Small intestine (tissue), 7 donors: ENCODE data around the gene PCBP1. TPM values are rescaled to one million over a fixed set of nuclear protein-coding genes. Genes with fewer than 3 reads are reported as not detected.
"Not testable (repeated sequence)": the region's sequence is repeated elsewhere in the genome, so short reads cannot be mapped to it uniquely, and the experiment has no call there.

Experiments
- DNase-seq, 2 donors: peaks; one replicate each; pipeline versions ENCODE4 v3.0.0 to v3.0.0-alpha.2; 2013
- FAIRE-seq: peaks from 2 replicates; lab custom pipeline; 2012; peaks lifted over from hg19 to GRCh38; lab: Jason Lieb, UNC
- H3K27ac ChIP-seq, 3 donors: one replicate each; pipeline ENCODE4 v1.5.1; 2013; ENCODE audit warnings: low read length in 2 of 3, mild to moderate bottlenecking in 2 of 3, control low read depth in 1 of 3, inconsistent platforms in 1 of 3, low read depth in 1 of 3, moderate library complexity in 1 of 3
- H3K27me3 ChIP-seq, 3 donors: one replicate each; pipeline ENCODE4 v1.6.1; 2013; ENCODE audit warnings: low read length in 3 of 3, inconsistent platforms in 1 of 3; ENCODE audit not compliant: control insufficient read depth in 3 of 3, insufficient read depth in 3 of 3
- H3K36me3 ChIP-seq, 3 donors: one replicate each; pipeline ENCODE4 v1.6.1; 2013; ENCODE audit warnings: low read length in 3 of 3, inconsistent platforms in 1 of 3, low read depth in 1 of 3, mild to moderate bottlenecking in 1 of 3, moderate library complexity in 1 of 3; ENCODE audit not compliant: control insufficient read depth in 3 of 3, insufficient read depth in 2 of 3
- H3K4me1 ChIP-seq, 3 donors: one replicate each; pipeline ENCODE4 v1.6.1; 2013; ENCODE audit warnings: low read length in 2 of 3, inconsistent platforms in 1 of 3, low read depth in 1 of 3, mild to moderate bottlenecking in 1 of 3, moderate library complexity in 1 of 3; ENCODE audit not compliant: control insufficient read depth in 3 of 3, insufficient read depth in 2 of 3
- H3K4me3 ChIP-seq, 3 donors: one replicate each; pipeline ENCODE4 v1.5.1; 2013; ENCODE audit warnings: low read length in 3 of 3, control low read depth in 1 of 3, inconsistent platforms in 1 of 3, low read depth in 1 of 3, mild to moderate bottlenecking in 1 of 3, moderate library complexity in 1 of 3
- H3K9me3 ChIP-seq, 2 donors: one replicate each; pipeline ENCODE4 v1.6.1; 2013; ENCODE audit warnings: low read depth in 1 of 2, low read length in 1 of 2; ENCODE audit not compliant: control insufficient read depth in 2 of 2, insufficient read depth in 1 of 2
- WGBS, 3 donors: extraction: QIAGEN DNeasy Blood & Tissue Kit; methylation state at CpG; one replicate each; pipeline ENCODE4 v1.1.7; 2013; 5-methylcytosine and 5-hydroxymethylcytosine counted together
- polyA plus RNA-seq, 4 donors: library from polyadenylated mRNA; stranded (reverse) in 3 of 4; unstranded in 1 of 4; fragments of 200-250 nt in 3 of 4; fragments of 120-200 nt in 1 of 4; gene quantifications; one replicate each; pipeline versions ENCODE4 v1.2.1 to v1.2.3, GENCODE V29; 2013
- donor health status: healthy with polysubstance abuse.
- donor health status: control.
- donor health status: control.
- donor health status: Bipolar disorder and iron deficiency.
- donor health status: healthy.

Gene PCBP1
- polyA plus RNA-seq, 4 donors, result 247 to 311 (median 295) TPM

DNA sequence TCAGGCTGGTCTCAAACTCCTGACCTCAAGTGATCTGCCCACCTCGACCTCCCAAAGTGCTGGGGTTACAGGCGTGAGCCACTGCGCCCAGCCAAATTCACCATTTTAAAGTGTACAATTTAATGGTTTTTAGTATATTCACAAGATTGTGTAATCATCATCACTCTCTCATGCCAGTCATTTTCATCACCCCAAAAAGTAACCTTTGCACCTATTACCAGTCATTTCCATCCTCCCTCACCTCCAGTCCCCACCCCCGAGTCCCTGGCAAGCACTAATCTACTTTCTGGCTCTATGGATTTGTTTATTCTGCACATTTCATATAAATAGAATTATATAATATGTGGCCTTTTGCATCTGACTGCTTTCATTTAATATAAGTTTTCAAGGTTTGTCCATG is 10.8 kb downstream of the PCBP1 start:
- FAIRE-seq (no peak), DNase-seq (no peak)
- peaks cover 0 to 9% (median 2%) of the 10 kb centered on the region in 3 donors for H3K36me3 ChIP-seq
- H3K9me3 ChIP-seq, result no peaks in the 10 kb centered on the region
- whole genome bisulfite sequencing, 3 donors, result 61 to 77% (median 67%) methylated on average over 4 of the region's 4 CpGs
- no peak overlapping the region for H3K27ac ChIP-seq
- no peaks in the 10 kb centered on the region for H3K27me3 ChIP-seq
- H3K4me3 ChIP-seq, result no peak overlapping the region
- peaks cover 0 to 6% (median 0%) of the 10 kb centered on the region in 3 donors for H3K4me1 ChIP-seq

DNA sequence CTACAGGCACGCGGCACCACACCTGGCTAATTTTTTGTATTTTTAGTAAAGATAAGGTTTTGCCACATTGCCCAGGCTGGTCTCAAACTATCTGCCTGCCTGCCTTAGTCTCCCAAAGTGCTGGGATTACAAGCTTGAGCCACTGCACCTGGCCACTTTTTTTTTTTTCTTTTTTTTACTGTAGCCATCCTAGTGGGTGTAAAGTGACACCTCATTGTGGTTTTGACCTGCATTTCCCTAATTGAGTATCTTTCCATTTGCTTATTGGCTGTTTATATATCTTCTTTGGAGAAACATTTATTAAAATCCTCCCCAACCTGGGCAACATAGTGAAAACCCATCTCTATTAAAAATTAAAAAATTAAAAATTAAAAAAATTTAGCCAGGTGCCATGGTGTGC is 12.0 kb downstream of the PCBP1 start:
- WGBS, 3 donors, result 93 to 98% (median 93%) methylated on average over 2 of the region's 2 CpGs
- Histone ChIP-seq H3K36me3 (peaks cover 0 to 6% (median 2%) of the 10 kb centered on the region in 3 donors), H3K27ac (no peak overlapping the region), H3K9me3 (no peaks in the 10 kb centered on the region), H3K27me3 (no peaks in the 10 kb centered on the region), H3K4me3 (no peak overlapping the region), H3K4me1 (peaks cover 0 to 9% (median 6%) of the 10 kb centered on the region in 3 donors)
- FAIRE-seq (no peak), DNase-seq (no peak)

DNA sequence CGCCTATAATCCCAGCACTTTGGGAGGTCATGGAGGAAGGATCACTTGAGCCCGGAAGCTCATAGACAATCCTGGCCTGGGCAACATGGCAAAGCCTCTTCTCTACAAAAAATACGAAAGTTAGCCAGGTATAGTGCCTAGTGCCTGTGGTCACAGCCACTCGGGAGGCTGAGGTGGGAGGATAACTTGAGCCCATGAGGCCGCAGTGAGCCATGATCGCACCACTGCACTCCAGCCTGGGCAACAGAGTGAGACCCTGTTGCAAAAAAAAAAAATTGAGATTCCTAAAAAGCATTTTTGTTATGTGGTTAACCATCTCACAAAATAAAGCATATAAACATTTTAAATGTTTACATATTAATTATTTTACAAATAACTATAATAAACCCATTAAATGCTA is 13.9 kb downstream of the PCBP1 start:
- DNase-seq (no peak), FAIRE-seq (no peak)
- no peaks in the 10 kb centered on the region for H3K36me3 ChIP-seq
- H3K4me3 ChIP-seq, result no peak overlapping the region
- H3K9me3 ChIP-seq, result no peaks in the 10 kb centered on the region
- H3K27ac ChIP-seq, result no peak overlapping the region
- 95% methylated on average over 6 of the region's 6 CpGs for WGBS, 3 donors
- H3K27me3 ChIP-seq, result no peaks in the 10 kb centered on the region
- peaks cover 0 to 10% (median 0%) of the 10 kb centered on the region in 3 donors for H3K4me1 ChIP-seq

DNA sequence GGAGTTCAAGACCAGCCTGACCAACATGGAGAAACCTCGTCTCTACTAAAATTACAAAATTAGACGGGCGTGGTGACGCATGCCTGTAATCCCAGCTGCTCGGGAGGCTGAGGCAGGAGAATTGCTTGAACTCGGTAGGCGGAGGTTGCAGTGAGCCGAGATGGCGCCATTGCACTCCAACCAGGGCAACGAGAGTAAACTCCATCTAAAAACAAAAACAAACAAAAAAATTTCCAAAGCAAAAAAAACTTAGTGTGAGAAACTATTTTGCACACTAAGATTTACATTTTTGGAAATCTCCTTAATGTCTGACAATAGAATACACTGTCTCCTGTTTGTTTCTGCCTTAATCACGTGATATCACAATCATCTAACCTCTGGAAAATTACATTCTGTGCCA is 14.4 kb downstream of the PCBP1 start:
- not testable (repeated sequence) for H3K4me3 ChIP-seq, FAIRE-seq, H3K36me3 ChIP-seq, H3K27ac ChIP-seq, DNase-seq, H3K4me1 ChIP-seq, H3K27me3 ChIP-seq, H3K9me3 ChIP-seq
- 90 to 94% (median 91%) methylated on average over 11 of the region's 11 CpGs for WGBS, 3 donors

DNA sequence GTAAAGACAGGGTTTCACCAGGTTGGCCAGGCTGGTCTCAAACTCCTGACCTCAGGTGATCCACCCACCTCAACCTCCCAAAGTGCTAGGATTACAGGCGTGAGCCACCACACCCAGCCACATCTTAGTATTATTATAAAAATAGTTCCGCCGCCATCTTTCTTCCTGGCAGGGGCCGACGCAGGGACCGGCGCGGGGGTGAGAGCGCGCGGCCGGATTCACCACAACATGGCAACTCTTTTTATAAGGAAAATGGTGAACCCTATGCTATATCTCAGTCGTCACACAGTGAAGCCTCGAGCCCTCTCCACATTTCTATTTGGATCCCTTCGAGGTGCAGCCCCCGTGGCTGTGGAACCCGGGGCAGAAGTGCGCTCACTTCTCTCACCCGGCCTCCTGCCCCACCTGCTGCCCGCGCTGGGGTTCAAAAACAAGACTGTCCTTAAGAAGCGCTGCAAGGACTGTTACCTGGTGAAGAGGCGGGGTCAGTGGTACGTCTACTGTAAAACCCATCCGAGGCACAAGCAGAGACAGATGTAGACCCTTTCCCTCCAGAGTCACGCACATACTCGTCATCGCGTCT is 15.1 kb downstream of the PCBP1 start:
- H3K27me3 ChIP-seq, H3K9me3 ChIP-seq, H3K27ac ChIP-seq, H3K4me3 ChIP-seq, FAIRE-seq, H3K36me3 ChIP-seq, DNase-seq: not testable (repeated sequence)
- H3K4me1 ChIP-seq, result peaks cover 0 to 13% (median 3%) of the 10 kb centered on the region in 3 donors
- WGBS, 3 donors, result 95 to 98% (median 97%) methylated on average over 29 of the region's 29 CpGs

- Histone ChIP-seq H3K9me3 (no peaks in the 10 kb centered on the region), H3K27me3 (no peaks in the 10 kb centered on the region), H3K27ac (peak overlapping the region; percentile 76 to 85 (median 79)), H3K36me3 (no peaks in the 10 kb centered on the region), H3K4me3 (no peak overlapping the region), H3K4me1 (peaks cover 3 to 25% (median 5%) of the 10 kb centered on the region in 3 donors)
- 77 to 83% (median 82%) methylated on average over 5 of the region's 5 CpGs for WGBS, 3 donors
- DNase-seq (no peak), FAIRE-seq (no peak)
Observed at GRCh38 chr2:70103531-70104061, 16.3 kb downstream of the PCBP1 start.

DNA sequence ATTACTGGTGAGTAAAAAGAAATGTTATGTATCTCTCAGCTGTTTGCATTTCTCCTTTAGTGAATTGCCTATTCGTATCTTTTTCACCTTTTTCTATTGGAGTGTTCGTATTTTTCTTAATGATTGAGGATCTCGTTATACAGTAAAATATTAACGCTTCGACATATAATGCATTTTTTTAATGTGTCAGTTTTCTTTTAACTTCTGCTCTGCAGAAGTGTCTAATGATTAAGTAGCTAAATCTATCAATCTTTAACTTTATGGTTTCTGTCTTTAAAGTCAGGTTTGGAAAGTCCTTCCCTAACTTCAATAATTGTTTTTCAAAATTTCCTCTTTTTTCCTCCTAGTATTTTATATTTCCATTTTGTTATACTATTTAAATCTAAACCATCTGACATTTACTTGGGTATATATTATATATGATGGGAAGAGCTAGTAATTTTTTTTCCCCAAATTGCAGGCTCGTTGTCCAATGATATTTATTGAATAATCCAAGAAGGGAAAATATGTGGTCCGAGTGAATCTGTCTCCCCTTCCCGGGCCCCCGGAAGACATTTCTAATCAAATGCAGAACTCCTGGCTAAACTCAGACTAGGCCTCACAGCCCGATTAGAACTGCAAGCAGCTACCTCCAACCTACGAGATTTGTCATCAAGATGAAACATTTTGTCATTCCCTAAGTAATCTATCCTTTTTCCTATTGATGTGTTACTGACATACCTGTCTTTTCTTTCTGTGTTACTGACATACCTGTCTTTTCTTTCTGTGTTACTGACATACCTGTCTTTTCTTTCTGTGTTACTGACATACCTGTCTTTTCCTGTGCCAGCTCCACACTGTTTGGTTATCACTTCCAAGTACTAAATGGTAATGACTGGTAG is 17.2 kb downstream of the PCBP1 start:
- Histone ChIP-seq H3K27me3 (no peaks in the 10 kb centered on the region), H3K4me1 (peaks cover 3 to 32% (median 5%) of the 10 kb centered on the region in 3 donors), H3K27ac (peak overlapping the region; percentile 48 to 79 (median 54)), H3K36me3 (no peaks in the 10 kb centered on the region), H3K9me3 (no peaks in the 10 kb centered on the region), H3K4me3 (peak overlapping the region in 1 of 3 donors; percentile 11)
- DNase-seq, result peak in 1 of 2 donors; percentile 90
- WGBS, 3 donors, result 15 to 35% (median 16%) methylated on average over 11 of the region's 11 CpGs
- no peak for FAIRE-seq

DNA sequence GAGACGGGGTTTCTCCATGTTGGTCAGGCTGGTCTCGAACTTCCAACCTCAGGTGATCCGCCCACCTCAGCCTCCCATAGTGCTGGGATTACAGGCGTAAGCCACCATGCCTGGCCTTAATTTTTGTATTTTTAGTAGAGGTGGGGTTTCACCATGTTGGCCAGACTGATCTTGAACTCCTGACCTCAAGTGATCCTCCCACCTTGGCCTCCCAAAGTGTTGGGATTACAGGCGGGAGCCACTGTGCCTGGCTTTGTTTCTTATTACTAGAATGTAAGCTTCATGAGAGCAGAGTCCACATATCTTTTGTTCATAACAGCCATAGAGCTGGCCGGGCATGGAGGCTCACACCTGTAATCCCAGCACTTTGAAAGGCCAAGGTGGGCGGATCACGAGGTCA is 18.9 kb downstream of the PCBP1 start:
- H3K27me3 ChIP-seq, H3K27ac ChIP-seq, H3K4me3 ChIP-seq, H3K36me3 ChIP-seq, H3K9me3 ChIP-seq, FAIRE-seq, DNase-seq: not testable (repeated sequence)
- WGBS, 3 donors, result 92 to 97% (median 95%) methylated on average over 8 of the region's 8 CpGs
- peaks cover 4 to 39% (median 5%) of the 10 kb centered on the region in 3 donors for H3K4me1 ChIP-seq
